ENCODE data around the gene NR1I3.
A peak's percentile ranks its signal among the peaks of the same experiment; 100 is the strongest.

NR1I3 gene

DNA sequence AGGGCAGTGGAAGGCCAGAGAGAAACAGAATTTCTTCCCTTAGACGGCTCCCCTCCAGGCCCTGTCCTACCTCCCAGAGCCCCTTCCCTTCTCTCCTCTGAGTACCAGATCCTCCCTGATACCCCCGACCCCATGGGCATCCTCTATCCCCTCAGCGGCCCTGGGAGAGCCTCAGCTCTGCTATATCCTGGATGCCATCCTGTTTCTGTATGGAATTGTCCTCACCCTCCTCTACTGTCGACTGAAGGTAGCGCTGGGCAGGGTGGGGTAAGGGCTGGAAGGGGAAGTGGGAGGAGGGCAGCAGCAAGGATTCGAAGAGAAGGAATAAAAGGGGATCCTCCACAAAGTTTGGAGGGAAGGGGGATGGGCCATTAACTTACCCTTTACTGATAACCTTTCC is 20.2 kb downstream of the NR1I3 start:
- no peak for DNase-seq

GRCh38 chr1:161216945-161217712 is 20.9 kb downstream of the NR1I3 start:
- DNase-seq: no peak

GRCh38 chr1:161215076-161215475 is 22.9 kb downstream of the NR1I3 start, which contains the start of gene FCER1G:
TSS of gene FCER1G (plus strand) at chr1:161215295. CDS start at chr1:161215322, 27 bp downstream.
- no peak for DNase-seq

GRCh38 chr1:161214369-161214768 is 23.6 kb downstream of the NR1I3 start:
- DNase-seq: no peak

DNA sequence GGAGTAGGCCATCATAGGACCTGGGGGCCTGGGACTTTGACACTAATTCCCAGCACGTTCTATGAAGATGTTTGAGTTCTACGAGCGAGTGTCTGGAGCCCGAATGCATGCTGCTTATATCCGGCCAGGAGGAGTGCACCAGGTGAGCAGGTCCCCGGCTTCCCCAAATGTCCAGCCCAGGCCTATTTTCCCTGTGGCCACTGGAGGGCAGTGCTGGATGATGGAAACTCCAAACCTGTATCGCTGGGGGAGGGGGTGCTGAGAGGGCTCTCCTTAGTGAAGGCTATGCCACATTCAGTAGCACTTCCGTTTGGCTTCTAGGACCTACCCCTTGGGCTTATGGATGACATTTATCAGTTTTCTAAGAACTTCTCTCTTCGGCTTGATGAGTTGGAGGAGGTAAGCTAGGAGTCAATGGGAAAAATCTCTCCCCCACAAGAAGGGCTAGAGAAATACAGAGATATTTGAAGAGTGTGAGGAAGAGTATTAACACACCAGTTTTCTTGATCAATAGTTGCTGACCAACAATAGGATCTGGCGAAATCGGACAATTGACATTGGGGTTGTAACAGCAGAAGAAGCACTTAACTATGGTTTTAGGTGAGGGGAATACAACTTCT is 28.1 kb downstream of the NR1I3 start:
- peak; percentile 63 for DNase-seq

DNA sequence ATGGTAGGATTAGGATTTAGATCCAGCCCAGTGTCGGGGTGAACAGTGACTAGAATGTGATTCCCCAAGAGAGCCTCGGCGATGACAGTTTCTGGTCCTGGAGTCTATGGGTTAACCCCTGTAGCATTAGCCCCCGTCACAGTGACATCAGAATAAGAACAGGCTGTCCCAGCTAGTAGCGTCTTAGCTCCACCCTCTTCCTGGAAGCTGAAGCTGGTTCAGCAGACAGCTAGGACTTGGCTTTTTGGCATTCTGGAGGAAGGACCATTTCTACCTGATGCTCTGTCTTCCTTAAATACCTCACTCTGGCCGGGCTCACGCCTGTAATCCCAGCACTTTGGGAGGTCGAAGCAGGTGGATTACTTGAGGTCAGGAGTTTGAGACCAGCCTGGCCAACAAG is 30.8 kb downstream of the NR1I3 start:
- no peak for DNase-seq

DNA sequence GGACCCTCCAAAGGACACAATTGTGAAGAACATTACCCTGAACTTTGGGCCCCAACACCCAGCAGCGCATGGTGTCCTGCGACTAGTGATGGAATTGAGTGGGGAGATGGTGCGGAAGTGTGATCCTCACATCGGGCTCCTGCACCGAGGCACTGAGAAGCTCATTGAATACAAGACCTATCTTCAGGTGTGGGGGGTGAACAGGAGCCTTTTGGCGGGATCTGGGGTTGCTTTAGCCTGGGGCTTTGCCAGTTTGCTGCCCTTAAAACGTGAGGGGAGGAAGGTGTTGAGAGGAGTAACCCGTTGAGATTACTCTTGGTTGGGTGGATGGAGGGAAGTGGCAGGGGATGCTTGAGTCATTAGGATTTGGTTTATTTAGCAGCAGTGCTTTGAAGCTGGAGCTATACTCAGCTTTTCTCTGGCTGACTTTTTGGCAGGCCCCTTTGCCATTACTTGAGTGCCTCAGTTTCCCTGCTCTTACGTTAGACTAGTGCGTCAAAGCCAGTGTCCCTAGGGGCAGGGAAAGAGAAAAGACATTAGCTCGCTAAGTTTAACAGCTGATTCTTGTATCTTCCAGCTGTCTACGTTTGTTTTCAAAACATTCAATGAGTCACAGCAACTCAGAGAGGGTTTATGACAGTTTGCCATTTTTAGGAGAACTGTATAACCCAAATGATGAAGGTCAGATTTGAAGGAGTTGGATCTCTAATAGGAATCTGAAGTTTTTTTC is 31.4 kb downstream of the NR1I3 start:
- DNase-seq: no peak

- DNase-seq: peak; percentile 89
Observed at GRCh38 chr1:161201836-161202712, 35.9 kb downstream of the NR1I3 start, which contains the start of gene NDUFS2. TSS of gene NDUFS2 (plus strand) at chr1:161202367. CDS start at chr1:161202386, 19 bp downstream.

- DNase-seq: no peak
Observed at GRCh38 chr1:161200992-161201835, 36.8 kb downstream of the NR1I3 start.

DNA sequence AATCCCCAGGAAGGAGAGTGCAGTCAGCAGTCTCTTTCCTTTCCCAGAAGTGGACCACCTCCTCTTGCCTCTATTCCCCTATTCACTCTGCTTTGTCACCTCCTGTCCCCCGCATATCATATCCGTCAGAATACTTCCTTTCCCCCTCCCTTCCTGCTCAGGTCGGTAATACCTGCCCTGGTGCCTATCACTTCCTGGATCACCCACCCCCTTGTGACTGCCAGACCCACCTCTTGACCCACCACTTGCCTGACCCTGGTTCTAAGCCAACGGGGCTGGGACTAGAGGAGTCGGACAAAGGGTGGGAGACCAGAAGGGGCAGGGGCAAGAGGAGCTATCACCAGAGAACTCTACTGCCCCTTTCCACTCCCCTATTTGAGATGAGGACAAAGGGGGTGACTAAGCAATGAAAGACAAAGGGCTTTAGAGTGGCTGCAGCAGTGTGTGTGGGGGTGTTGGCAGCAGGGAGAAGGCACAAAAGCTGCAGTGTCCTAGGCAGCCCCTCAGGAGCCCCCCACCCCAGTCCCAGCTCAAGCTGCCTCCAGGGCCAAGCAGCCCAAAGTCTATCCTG is 37.5 kb downstream of the NR1I3 start:
- DNase-seq: no peak

DNA sequence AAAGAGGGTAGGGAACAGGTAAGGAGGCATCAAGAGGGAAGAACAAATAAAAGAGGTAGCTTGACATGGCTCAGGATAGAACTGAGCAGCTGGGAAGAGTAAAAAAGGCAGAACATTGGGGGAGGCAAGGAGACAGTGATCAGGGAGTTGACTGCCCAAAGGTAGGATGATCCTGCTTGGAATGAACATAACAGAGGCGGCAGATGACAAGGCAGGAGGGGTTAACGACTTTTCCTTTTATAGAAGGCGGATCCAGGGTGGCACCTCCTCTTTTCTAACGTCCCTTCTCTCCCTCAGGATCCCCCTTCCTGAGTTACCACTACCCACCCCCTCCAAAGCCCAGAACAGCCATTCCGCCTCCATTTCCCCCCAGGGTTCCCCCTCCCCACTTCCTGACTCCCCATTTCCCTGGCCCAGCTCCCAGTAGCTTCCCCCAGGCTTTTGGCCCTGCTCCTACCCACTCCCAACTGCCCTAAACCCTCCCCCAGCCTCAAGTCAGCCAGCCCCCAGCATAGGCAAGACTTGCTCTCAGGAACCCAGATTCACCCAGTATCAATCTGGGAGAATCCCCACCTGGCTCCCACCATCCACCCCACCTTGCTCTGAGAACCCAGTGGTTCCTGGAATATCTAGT is 38.4 kb downstream of the NR1I3 start:
- no peak for DNase-seq

DNA sequence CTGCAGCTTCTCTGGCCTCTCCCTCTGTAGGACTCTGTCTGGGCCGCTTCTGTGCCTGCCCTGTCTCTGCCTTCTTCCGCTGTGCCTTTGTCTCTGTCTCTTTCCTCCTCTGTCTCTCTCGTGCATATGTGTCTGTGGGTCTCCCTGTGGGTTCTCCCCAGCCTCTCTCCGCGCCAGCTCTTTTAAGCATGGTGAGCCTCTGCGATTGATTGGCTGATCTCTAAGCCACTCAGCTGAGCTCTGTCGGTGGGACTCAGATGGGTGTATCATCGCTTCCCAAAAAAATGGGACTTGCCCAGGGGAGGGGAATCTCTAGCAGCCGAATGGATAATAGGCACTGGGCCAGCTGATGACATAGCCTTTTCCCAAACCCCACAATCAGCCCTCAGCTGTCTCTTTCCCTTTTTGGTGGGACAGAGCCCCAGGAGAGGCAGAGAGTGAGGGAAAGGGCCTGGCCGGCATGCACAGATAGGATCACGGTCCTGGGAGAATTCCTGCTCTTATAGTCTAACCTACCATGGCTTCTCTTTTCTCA is 39.0 kb downstream of the NR1I3 start, which contains the start of gene ADAMTS4:
Gene ADAMTS4 (minus strand): TSS at position 158 of the 535 bp plus-strand sequence. CDS start 427 bp downstream, outside the sequence.
- DNase-seq: no peak

DNA sequence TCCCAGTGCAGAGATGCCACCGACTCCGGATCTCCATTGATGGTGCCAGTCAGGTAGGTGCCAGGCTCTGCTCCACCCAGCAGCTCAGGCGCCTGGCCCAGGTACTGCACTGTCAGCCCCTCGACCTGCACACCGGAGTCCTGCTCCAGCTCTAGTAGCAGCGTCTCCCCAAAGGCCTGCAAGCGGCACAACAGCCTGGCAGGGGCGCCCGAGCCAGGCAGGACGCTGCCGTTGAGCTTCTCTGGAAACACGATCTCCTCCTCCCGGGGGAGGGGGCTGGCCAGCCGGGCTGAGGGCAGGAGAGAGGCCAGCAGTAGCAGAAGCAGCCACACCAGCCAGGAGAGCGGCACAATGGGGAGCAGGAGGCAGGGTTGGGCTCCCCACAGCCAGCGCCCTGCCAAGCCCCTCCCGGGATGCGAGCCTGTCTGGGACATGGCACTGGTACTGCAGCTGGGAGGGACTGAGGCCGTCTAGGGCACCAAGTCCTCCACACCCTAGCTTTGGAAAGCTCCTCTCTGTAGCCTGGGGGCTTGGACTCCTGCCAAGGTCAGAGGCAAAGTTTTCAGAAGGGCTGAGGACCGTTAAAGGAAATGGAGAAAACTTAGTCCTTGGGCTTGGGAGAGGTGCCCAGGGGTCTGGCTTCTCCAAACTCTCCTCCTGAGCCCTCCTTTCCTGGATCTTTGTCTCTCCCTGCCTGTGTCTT is 39.7 kb downstream of the NR1I3 start:
- DNase-seq: no peak

- DNase-seq: no peak
Observed at GRCh38 chr1:161197560-161198193, 40.3 kb downstream of the NR1I3 start.

GRCh38 chr1:161196521-161197451 is 41.2 kb downstream of the NR1I3 start:
- DNase-seq: no peak

GRCh38 chr1:161196111-161196510 is 41.9 kb downstream of the NR1I3 start:
- DNase-seq: no peak

DNA sequence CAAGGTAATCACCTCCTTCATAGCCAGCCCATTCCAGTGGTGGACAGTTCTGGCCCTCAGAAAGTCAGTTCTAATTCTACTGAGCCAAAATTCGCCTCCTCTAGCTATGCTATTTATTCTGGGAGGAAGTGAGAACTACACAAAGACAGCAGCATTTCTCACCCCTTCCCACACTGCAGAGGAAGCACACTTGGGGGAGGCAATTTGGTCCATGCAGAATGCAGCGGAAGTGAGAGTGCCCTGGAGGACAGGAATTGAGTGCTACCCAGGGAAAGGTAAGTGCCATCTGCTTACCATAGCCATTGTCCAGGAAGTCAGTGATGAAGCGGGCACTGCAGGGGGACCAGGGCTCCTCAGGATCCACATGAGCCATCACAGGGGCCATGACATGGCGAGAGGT is 42.8 kb downstream of the NR1I3 start:
- no peak for DNase-seq

Measured in activated CD4-positive, CD25-positive, alpha-beta regulatory T cell treated with anti-CD3 and anti-CD28 coated beads, Interleukin-2, amount 50 U/mL, for 72 hours (primary cell).